Right lobe of liver (tissue), 4 donors: ENCODE data around the gene HELZ.

ENCODE experiments used
- POLR2A ChIP-seq: fragments of 450-650 bp; IDR thresholded peaks from one replicate; pipeline ENCODE4 v1.6.1; 2017; ENCODE audit warnings: antibody characterized with exemption, mild to moderate bottlenecking
- TF ChIP-seq, protein P1 (sequence below), 4 donors: fragments of 200-600 bp in 3 of 4; fragments of 450-650 bp in 1 of 4; IDR thresholded peaks; one replicate each; pipeline versions ENCODE4 v1.5.1 to v1.8.0; 2016 to 2022; ENCODE audit warnings: antibody characterized with exemption in 4 of 4, mild to moderate bottlenecking in 2 of 4
- donor health status: DM: no; HTN: no; CAD: no.
- donor health status: DM: no; HTN: no; CAD: no.
- donor health status: DM: no; HTN: yes; CAD: no.

DNA sequence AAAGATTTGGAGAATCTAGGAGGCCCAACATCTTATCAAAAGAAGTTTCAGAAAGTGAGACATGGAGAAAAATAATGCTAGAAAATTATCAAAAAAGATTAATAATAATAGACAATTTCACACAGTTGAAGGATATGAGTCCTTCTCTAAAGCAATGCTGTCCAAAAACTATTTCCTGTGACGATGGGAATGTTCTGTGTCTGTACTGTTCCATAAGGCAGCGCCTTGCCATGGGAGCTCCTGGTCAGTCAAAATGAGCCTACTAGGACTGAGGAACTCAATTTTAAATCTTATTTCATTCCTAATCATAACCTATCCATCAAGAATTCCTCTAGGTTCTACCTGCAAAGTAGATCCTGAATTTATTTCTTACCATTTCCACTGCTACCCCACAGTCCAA lies 151.6 kb downstream of the HELZ start:
- TF ChIP-seq POLR2A = no peak
- TF ChIP-seq, protein P1, sequence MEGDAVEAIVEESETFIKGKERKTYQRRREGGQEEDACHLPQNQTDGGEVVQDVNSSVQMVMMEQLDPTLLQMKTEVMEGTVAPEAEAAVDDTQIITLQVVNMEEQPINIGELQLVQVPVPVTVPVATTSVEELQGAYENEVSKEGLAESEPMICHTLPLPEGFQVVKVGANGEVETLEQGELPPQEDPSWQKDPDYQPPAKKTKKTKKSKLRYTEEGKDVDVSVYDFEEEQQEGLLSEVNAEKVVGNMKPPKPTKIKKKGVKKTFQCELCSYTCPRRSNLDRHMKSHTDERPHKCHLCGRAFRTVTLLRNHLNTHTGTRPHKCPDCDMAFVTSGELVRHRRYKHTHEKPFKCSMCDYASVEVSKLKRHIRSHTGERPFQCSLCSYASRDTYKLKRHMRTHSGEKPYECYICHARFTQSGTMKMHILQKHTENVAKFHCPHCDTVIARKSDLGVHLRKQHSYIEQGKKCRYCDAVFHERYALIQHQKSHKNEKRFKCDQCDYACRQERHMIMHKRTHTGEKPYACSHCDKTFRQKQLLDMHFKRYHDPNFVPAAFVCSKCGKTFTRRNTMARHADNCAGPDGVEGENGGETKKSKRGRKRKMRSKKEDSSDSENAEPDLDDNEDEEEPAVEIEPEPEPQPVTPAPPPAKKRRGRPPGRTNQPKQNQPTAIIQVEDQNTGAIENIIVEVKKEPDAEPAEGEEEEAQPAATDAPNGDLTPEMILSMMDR (IDR thresholded peaks at IDR 0.05) = no peak
